Neural progenitor cell (in vitro differentiated cells): Measurements from ENCODE around the gene C1orf50.

Experiments used
- CTCF ChIP-seq: fragments of 200-600 bp; sonication (generic); IDR thresholded peaks from 2 replicates; pipeline ENCODE4 v1.5.1; 2017; ENCODE audit warnings: antibody characterized with exemption, mild to moderate bottlenecking
- EZH2 ChIP-seq: fragments of 200-600 bp; sonication (generic); IDR thresholded peaks from 2 replicates; pipeline ENCODE4 v1.6.1; 2017; ENCODE audit warnings: antibody characterized with exemption, mild to moderate bottlenecking, moderate library complexity
- EZH2phosphoT487 ChIP-seq: fragments of 200-600 bp; sonication (generic); IDR thresholded peaks from 2 replicates; pipeline ENCODE4 v1.6.1; 2017; ENCODE audit warnings: antibody characterized with exemption

GRCh38 chr1:42746436-42747105 lies 20.5 kb upstream of the C1orf50 start:
- TF ChIP-seq CTCF = no peak
- no peak for TF ChIP-seq EZH2
- no peak for TF ChIP-seq EZH2phosphoT487
